Esophagus muscularis mucosa (tissue), 4 donors: ENCODE data around the gene PLEK2. TPM values are rescaled to one million over a fixed set of nuclear protein-coding genes. Genes with fewer than 3 reads are reported as not detected.
"Not testable (repeated sequence)": the region's sequence is repeated elsewhere in the genome, so short reads cannot be mapped to it uniquely, and the experiment has no call there.

Source experiments
- DNase-seq: peaks from one replicate; pipeline ENCODE4 v3.0.0-alpha.2; 2017; ENCODE audit errors: extremely low spot score
- H3K27ac ChIP-seq, 4 donors: fragments of 200-600 bp; sonication (generic); replicated peaks in 1 of 4; 1 replicate in 3 of 4; 2 replicates in 1 of 4; pipeline ENCODE4 v1.5.1; 2016 to 2019; ENCODE audit warnings: mild to moderate bottlenecking in 1 of 4
- H3K27me3 ChIP-seq, 4 donors: fragments of 200-600 bp; sonication (generic); one replicate each; pipeline versions ENCODE4 v1.5.1 to v1.6.0; 2016 to 2019
- H3K36me3 ChIP-seq, 4 donors: fragments of 200-600 bp; sonication (generic); one replicate each; pipeline ENCODE4 v1.5.1; 2016 to 2019
- H3K4me1 ChIP-seq, 4 donors: fragments of 200-600 bp; sonication (generic); one replicate each; pipeline ENCODE4 v1.5.1; 2016 to 2019
- H3K4me3 ChIP-seq, 4 donors: fragments of 200-600 bp; sonication (generic); 1 replicate in 2 of 4; 2 replicates in 2 of 4; pipeline ENCODE4 v1.5.1; 2016 to 2019; ENCODE audit warnings: mild to moderate bottlenecking in 4 of 4, moderate library complexity in 1 of 4
- H3K9me3 ChIP-seq, 4 donors: fragments of 200-600 bp; sonication (generic); 1 replicate in 3 of 4; 2 replicates in 1 of 4; pipeline ENCODE4 v1.5.1; 2016 to 2019
- EP300 ChIP-seq: sonication (generic); formaldehyde crosslinking; IDR thresholded peaks from one replicate; pipeline ENCODE4 v1.6.1; 2017; ENCODE audit warnings: antibody characterized with exemption
- POLR2A ChIP-seq: fragments of 450-650 bp; IDR thresholded peaks from one replicate; pipeline ENCODE4 v1.6.1; 2017; ENCODE audit warnings: antibody characterized with exemption, moderate library complexity, mild to moderate bottlenecking, low read depth
- POLR2AphosphoS5 ChIP-seq, 2 donors: sonication (generic); formaldehyde crosslinking; IDR thresholded peaks; one replicate each; pipeline ENCODE4 v1.6.1; 2017; ENCODE audit warnings: antibody characterized with exemption in 2 of 2
- WGBS: methylation state at CpG from one replicate; pipeline ENCODE4 v1.1.5; 2018; 5-methylcytosine and 5-hydroxymethylcytosine counted together
- intact Hi-C: fragments of 100-400 bp; cut with DNase I; formaldehyde crosslinking; loops from one replicate; pipeline ENCODE4 v1.15.1; 2023
- small RNA-seq, 3 donors: library from RNA; depleted of rRNA; stranded (forward); fragments of <200 nt; gene quantifications; one replicate each; pipeline ENCODE3, GENCODE V24; 2016
- total RNA-seq, 4 donors: library from RNA; depleted of rRNA; stranded (reverse); fragments of >200 nt; gene quantifications; one replicate each; pipeline versions ENCODE4 v1.1.0 to v1.2.1, GENCODE V29; 2016
- TF ChIP-seq, protein P1 (sequence below), 3 experiments: fragments of 200-600 bp in 2 of 3; fragments of 450-650 bp in 1 of 3; sonication (generic) in 2 of 3; IDR thresholded peaks; one replicate each; pipeline ENCODE4 v1.5.1; 2017 to 2019; ENCODE audit warnings: antibody characterized with exemption in 3 of 3, mild to moderate bottlenecking in 2 of 3, moderate library complexity in 1 of 3

PLEK2 gene
- total RNA-seq, 4 donors from 2014 or later = 0.40 to 0.66 (median 0.65) TPM; not detected in 1

DNA sequence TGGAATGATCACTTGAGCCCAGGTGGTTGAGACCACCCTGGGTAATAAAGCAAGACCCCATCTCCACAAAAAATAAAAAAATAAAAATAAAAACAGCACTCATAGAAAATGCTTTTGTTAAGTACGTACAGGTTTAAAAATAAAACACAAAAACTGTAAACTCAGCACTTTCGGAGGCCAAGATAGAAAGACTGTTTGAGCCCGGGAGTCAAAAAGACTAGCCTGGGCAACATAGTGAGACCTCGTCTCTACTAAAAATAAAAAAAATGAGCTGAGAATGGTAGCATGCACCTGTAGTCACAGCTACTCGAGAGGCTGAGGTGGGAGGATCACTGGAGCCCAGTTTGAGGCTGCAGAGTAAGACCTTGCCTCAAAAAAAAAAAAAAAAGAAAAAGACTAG lies 59.9 kb downstream of the PLEK2 start:
- Histone ChIP-seq H3K27me3 (no peaks in the 10 kb centered on the region), H3K4me3 (no peak overlapping the region), H3K27ac (no peak overlapping the region), H3K4me1 (peaks cover 7 to 23% (median 13%) of the 10 kb centered on the region in 4 donors), H3K9me3 (no peaks in the 10 kb centered on the region), H3K36me3 (peaks cover 26 to 63% (median 43%) of the 10 kb centered on the region in 4 donors)
- 88% methylated on average over 5 of the region's 5 CpGs for WGBS
- intact Hi-C loops = no loop called here
- TF ChIP-seq POLR2A (no peak), POLR2AphosphoS5 (IDR thresholded peaks at IDR 0.05) (no peak), EP300 (no peak)
- TF ChIP-seq, protein P1, sequence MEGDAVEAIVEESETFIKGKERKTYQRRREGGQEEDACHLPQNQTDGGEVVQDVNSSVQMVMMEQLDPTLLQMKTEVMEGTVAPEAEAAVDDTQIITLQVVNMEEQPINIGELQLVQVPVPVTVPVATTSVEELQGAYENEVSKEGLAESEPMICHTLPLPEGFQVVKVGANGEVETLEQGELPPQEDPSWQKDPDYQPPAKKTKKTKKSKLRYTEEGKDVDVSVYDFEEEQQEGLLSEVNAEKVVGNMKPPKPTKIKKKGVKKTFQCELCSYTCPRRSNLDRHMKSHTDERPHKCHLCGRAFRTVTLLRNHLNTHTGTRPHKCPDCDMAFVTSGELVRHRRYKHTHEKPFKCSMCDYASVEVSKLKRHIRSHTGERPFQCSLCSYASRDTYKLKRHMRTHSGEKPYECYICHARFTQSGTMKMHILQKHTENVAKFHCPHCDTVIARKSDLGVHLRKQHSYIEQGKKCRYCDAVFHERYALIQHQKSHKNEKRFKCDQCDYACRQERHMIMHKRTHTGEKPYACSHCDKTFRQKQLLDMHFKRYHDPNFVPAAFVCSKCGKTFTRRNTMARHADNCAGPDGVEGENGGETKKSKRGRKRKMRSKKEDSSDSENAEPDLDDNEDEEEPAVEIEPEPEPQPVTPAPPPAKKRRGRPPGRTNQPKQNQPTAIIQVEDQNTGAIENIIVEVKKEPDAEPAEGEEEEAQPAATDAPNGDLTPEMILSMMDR (IDR thresholded peaks at IDR 0.05) = no peak
- no peak for DNase-seq

DNA sequence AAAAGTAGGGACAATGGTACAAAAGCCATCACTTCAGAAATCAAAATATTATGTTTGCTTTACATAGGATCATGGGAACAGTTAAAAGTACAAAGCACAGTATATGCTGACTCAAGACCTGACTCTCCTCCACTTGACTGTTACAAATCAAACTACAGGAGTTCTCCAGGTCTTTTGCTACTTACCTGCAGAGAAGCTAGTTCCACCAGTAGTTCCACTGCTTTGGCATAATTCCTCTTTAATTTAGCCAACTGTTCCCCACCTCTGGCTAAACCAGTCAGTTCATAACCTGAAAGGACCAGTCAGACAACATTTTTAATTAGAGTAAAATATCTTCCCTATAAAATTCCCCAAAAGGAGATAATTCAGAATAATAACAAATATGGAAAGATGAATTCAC lies 66.4 kb downstream of the PLEK2 start:
- intact Hi-C loops = no loop called here
- no peaks in the 10 kb centered on the region for H3K9me3 ChIP-seq
- no peak overlapping the region for H3K4me3 ChIP-seq
- TF ChIP-seq EP300 = no peak
- no peak for TF ChIP-seq POLR2A
- no peak for TF ChIP-seq POLR2AphosphoS5 (IDR thresholded peaks at IDR 0.05)
- TF ChIP-seq, protein P1 (IDR thresholded peaks at IDR 0.05) = no peak
- no peaks in the 10 kb centered on the region for H3K27me3 ChIP-seq
- no peak for DNase-seq
- H3K27ac ChIP-seq = no peak overlapping the region
- peaks cover 58 to 97% (median 92%) of the 10 kb centered on the region in 4 donors for H3K36me3 ChIP-seq
- H3K4me1 ChIP-seq = no peaks in the 10 kb centered on the region

DNA sequence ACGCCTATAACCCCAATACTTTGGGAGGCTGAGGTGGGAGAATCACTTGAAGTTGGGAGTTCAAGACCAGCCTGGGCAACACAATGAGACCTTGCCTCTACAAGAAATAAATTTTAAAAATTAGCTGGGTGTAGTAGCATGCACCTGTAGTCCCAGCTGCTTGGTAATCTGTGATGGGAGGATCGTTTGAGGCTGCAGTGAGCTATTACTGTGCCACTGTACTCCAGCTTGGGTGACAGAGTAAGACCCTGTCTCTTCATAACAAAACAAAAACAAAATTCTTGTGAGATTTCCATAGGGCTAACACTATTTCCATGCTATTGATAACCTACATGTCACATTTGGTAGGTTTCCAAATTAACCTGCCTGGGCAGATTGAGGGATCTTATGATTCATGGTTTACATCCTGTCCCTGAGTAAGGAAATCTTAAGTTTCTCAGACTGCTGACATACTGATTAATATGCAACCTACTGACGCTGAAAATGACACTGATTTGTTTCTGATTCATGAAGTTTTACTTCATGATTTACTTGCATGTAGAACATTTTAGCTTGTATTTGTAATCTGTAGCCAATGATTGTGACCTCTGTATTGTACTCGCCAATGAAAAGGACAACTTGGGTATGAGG lies 68.2 kb downstream of the PLEK2 start:
- WGBS = 90% methylated on average over 4 of the region's 4 CpGs
- no peak for TF ChIP-seq POLR2A
- Histone ChIP-seq H3K4me1 (no peaks in the 10 kb centered on the region), H3K27ac (no peak overlapping the region), H3K9me3 (no peaks in the 10 kb centered on the region), H3K4me3 (no peak overlapping the region), H3K27me3 (no peaks in the 10 kb centered on the region), H3K36me3 (peaks cover 56 to 97% (median 87%) of the 10 kb centered on the region in 4 donors)
- no peak for DNase-seq
- intact Hi-C loops = no loop called here

DNA sequence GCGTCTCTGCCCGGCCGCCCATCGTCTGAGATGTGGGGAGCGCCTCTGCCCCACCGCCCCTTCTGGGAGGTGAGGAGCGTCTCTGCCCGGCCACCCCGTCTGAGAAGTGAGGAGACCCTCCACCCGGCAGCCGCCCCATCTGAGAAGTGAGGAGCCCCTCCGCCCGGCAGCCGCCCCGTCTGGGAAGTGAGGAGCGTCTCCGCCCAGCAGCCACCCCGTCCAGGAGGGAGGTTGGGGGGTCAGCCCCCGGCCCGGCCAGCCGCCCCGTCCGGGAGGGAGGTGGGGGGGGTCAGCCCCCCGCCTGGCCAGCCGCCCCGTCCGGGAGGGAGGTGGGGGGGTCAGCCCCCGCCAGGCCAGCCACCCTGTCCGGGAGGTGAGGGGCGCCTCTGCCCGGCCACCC lies 70.7 kb downstream of the PLEK2 start:
- H3K27me3 ChIP-seq, H3K9me3 ChIP-seq, H3K27ac ChIP-seq, H3K4me3 ChIP-seq, H3K4me1 ChIP-seq, DNase-seq, intact Hi-C loops: not testable (repeated sequence)
- peaks cover 52 to 97% (median 87%) of the 10 kb centered on the region in 4 donors for H3K36me3 ChIP-seq
- 99% methylated on average over 18 of the region's 31 CpGs for WGBS

Small RNA genes lying within 50 kb of the gene (small RNA-seq; reads per million reads assigned to genes)
- 0 reads per million in 3 donors for gene MIR5694
- 0 reads per million in 3 donors for gene RF00019

Other genes starting within 250 kb of the PLEK2 start
- gene GARIN2, start 222.7 kb downstream of the PLEK2 start, total RNA-seq = not detected
- 10 to 100 TPM; 17.6 to 25.4 (median 19.6) TPM for gene PALS1, start 170.7 kb downstream of the PLEK2 start, total RNA-seq
- 100 to 1,000 TPM in 1 of 4 donors, 10 to 100 TPM in 3; 69.3 to 117 (median 98.4) TPM for gene ATP6V1D, start 52.4 kb downstream of the PLEK2 start, total RNA-seq
- 100 to 1,000 TPM in 3 of 4 donors, 10 to 100 TPM in 1; 73.2 to 178 (median 114) TPM for gene EIF2S1, start 51.8 kb downstream of the PLEK2 start, total RNA-seq
- gene TMEM229B, start 76.6 kb upstream of the PLEK2 start, total RNA-seq = 1 to 10 TPM; 2.0 to 4.2 (median 3.4) TPM
- gene PLEKHH1, start 121.1 kb upstream of the PLEK2 start, total RNA-seq = 1 to 10 TPM; 1.7 to 3.8 (median 2.4) TPM
- gene PIGH, start 188.1 kb upstream of the PLEK2 start, total RNA-seq = 10 to 100 TPM; 21.6 to 26.4 (median 23.0) TPM
- 10 to 100 TPM in 3 of 4 donors, 1 to 10 TPM in 1; 5.8 to 15.1 (median 12.9) TPM for gene ARG2, start 207.8 kb upstream of the PLEK2 start, total RNA-seq